ENCODE measurements around the gene CCL1. TPM values are rescaled to one million over a fixed set of nuclear protein-coding genes. Genes with fewer than 3 reads are reported as not detected.

Gene CCL1
- total and polyA plus RNA-seq, 9 of the 15 experiments (the other 6 are each of a cell fraction or from before 2014, with no cell fraction given), result 0.45 TPM; not detected in 8

GRCh38 chr17:34400301-34400931, 37.4 kb upstream of the CCL1 start:
- in situ Hi-C loops (cut with MboI) (no loop called here), intact Hi-C loops (cut with micrococcal nuclease) (no loop called here)
- CTCF ChIA-PET (ENCODE audit: low intra/inter-chr PET ratio), result no interaction called here
- Histone ChIP-seq H3K4me3 (no peak overlapping the region), H3K27me3 (ENCODE audit: control insufficient read depth in 2 of 2, insufficient read depth in 2 of 2, low read length in 2 of 2) (no peaks in the 10 kb centered on the region; a peak in 1 of 5 replicates), H3K27ac (ENCODE audit: extremely low read depth, low read depth, low read length) (no peak overlapping the region), H3K9me3 (replicated peaks; ENCODE audit: control insufficient read depth, insufficient read depth, low read depth, low read length) (no peaks in the 10 kb centered on the region), H3K4me1 (replicated peaks in 1 of 2; ENCODE audit: control insufficient read depth in 2 of 2, insufficient read depth in 2 of 2, low read length in 2 of 2) (peaks cover 0 to 9% of the 10 kb centered on the region in 2 experiments; a peak in 3 of 5 replicates), H3K36me3 (ENCODE audit: control insufficient read depth, insufficient read depth, low read length) (no peaks in the 10 kb centered on the region), H3K9ac (ENCODE audit: insufficient read depth in 1 of 2, low read depth in 2 of 2, low read length in 2 of 2) (no peak overlapping the region), H3K79me2 (ENCODE audit: control insufficient read depth, insufficient read depth, low read length) (no peaks in the 10 kb centered on the region), H3K4me2 (ENCODE audit: insufficient read depth, low read length) (no peak overlapping the region), H4K20me1 (replicated peaks; ENCODE audit: control insufficient read depth, insufficient read depth, low read length) (no peaks in the 10 kb centered on the region), H3K9me1 (ENCODE audit: control insufficient read depth, insufficient read depth, low read length) (no peaks in the 10 kb centered on the region), H2AFZ (ENCODE audit: low read depth, low read length) (no peak overlapping the region)
- POLR2A ChIA-PET, result interaction anchor here (3.4 kb wide), 1 partner anchor 11 kb away, joined by 11 read pairs; no protein-coding TSS in a partner anchor
- ATAC-seq (no peak), FAIRE-seq (no peak), DNase-seq (ENCODE audit: extremely low read depth in 1 of 4, low spot score in 3 of 4) (no peak)
- BruUV-seq (replicated peaks), result no TSS peak
- WGBS (ENCODE audit: insufficient coverage, low coverage, missing lambda C conversion rate), result 25% methylated on average over 10 of the region's 10 CpGs
- TF ChIP-seq ZNF133 (CRISPR knock-in tag; IDR thresholded peaks at IDR 0.05) (no peak), RBM25 (IDR thresholded peaks at IDR 0.05; ENCODE audit: low read depth, low read length, severe bottlenecking) (peak; percentile 73), ZFP36 (IDR thresholded peaks at IDR 0.05; ENCODE audit: low read depth, low read length, partially characterized antibody) (peak; percentile 81), ETV6 (IDR thresholded peaks at IDR 0.05; ENCODE audit: borderline replicate concordance in 1 of 2, low read depth in 2 of 2, low read length in 1 of 2) (no peak), ETV6 (CRISPR knock-in tag; IDR thresholded peaks at IDR 0.05; ENCODE audit: borderline replicate concordance) (no peak), ZMIZ1 (IDR thresholded peaks at IDR 0.05; ENCODE audit: low read depth in 2 of 2, low read length in 2 of 2) (no peak), PRMT5 (CRISPR knock-in tag; IDR thresholded peaks at IDR 0.05) (no peak)
- TF ChIP-seq, protein P1, sequence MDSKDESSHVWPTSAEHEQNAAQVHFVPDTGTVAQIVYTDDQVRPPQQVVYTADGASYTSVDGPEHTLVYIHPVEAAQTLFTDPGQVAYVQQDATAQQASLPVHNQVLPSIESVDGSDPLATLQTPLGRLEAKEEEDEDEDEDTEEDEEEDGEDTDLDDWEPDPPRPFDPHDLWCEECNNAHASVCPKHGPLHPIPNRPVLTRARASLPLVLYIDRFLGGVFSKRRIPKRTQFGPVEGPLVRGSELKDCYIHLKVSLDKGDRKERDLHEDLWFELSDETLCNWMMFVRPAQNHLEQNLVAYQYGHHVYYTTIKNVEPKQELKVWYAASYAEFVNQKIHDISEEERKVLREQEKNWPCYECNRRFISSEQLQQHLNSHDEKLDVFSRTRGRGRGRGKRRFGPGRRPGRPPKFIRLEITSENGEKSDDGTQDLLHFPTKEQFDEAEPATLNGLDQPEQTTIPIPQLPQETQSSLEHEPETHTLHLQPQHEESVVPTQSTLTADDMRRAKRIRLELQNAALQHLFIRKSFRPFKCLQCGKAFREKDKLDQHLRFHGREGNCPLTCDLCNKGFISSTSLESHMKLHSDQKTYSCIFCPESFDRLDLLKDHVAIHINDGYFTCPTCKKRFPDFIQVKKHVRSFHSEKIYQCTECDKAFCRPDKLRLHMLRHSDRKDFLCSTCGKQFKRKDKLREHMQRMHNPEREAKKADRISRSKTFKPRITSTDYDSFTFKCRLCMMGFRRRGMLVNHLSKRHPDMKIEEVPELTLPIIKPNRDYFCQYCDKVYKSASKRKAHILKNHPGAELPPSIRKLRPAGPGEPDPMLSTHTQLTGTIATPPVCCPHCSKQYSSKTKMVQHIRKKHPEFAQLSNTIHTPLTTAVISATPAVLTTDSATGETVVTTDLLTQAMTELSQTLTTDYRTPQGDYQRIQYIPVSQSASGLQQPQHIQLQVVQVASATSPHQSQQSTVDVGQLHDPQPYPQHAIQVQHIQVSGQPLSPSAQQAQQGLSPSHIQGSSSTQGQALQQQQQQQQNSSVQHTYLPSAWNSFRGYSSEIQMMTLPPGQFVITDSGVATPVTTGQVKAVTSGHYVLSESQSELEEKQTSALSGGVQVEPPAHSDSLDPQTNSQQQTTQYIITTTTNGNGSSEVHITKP (IDR thresholded peaks at IDR 0.05; ENCODE audit: partially characterized antibody), result no peak
- TF ChIP-seq, protein P2, sequence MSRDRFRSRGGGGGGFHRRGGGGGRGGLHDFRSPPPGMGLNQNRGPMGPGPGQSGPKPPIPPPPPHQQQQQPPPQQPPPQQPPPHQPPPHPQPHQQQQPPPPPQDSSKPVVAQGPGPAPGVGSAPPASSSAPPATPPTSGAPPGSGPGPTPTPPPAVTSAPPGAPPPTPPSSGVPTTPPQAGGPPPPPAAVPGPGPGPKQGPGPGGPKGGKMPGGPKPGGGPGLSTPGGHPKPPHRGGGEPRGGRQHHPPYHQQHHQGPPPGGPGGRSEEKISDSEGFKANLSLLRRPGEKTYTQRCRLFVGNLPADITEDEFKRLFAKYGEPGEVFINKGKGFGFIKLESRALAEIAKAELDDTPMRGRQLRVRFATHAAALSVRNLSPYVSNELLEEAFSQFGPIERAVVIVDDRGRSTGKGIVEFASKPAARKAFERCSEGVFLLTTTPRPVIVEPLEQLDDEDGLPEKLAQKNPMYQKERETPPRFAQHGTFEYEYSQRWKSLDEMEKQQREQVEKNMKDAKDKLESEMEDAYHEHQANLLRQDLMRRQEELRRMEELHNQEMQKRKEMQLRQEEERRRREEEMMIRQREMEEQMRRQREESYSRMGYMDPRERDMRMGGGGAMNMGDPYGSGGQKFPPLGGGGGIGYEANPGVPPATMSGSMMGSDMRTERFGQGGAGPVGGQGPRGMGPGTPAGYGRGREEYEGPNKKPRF (IDR thresholded peaks at IDR 0.05; ENCODE audit: low read depth, low read length), result no peak

All from K562 (cell line).